ENCODE data around the gene LRGUK.
"Not testable (repeated sequence)": the region's sequence is repeated elsewhere in the genome, so short reads cannot be mapped to it uniquely, and the experiment has no call there.

Gene LRGUK, protein sequence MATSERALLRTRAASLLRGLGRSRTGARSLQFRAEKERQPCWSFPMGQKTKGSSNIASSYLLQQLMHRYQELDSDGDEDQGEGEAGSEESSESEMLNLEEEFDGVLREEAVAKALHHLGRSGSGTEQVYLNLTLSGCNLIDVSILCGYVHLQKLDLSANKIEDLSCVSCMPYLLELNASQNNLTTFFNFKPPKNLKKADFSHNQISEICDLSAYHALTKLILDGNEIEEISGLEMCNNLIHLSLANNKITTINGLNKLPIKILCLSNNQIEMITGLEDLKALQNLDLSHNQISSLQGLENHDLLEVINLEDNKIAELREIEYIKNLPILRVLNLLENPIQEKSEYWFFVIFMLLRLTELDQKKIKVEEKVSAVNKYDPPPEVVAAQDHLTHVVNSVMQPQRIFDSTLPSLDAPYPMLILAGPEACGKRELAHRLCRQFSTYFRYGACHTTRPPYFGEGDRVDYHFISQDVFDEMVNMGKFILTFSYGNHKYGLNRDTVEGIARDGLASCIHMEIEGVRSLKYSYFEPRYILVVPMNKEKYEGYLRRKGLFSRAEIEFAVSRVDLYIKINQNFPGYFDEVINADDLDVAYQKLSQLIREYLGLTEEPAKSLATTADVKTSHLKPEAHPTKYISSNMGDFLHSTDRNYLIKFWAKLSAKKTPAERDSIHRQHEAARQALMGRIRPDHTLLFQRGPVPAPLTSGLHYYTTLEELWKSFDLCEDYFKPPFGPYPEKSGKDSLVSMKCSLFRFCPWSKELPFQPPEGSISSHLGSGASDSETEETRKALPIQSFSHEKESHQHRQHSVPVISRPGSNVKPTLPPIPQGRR

DNA sequence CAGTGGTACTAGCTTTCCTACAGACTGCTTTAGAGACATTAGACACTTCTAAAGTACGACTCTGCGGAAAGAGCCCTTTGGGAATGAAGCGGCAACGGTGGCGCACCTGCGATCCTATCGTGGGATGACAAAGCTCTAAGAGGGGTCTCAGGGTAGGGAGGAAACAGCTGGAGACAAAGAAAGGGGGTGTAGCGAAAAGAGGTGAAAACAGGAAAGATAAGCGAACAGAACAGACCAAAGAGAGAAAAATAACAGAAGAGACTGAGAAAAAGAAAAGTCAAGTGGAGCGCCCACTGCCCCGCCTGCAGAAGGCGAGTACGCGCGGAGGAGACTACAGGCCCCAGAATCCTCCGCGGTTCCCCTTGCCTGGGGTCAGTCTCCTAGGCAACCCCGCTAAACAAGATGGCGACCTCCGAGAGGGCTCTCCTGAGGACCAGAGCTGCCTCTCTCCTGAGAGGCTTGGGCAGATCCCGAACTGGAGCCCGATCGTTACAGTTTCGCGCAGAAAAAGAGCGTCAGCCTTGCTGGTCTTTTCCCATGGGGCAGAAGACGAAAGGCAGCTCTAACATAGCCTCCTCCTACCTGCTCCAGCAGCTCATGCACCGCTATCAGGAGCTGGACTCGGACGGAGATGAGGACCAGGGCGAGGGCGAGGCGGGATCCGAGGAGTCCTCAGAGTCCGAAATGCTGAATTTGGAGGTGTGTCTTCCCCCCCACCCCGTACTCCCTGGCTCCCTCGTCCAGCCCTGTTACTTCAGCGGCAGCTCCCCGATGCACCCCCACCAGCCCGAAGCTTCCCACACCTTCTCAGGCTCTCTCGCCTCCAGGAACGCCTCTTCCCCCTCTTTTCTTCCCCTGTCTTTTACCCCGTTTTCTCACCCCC, at the start of gene LRGUK:
Gene LRGUK (plus strand): TSS at position 375 of the 883 bp plus-strand sequence. CDS start 28 bp downstream, at position 403.
- DNase-seq = peak; percentile 70

DNA sequence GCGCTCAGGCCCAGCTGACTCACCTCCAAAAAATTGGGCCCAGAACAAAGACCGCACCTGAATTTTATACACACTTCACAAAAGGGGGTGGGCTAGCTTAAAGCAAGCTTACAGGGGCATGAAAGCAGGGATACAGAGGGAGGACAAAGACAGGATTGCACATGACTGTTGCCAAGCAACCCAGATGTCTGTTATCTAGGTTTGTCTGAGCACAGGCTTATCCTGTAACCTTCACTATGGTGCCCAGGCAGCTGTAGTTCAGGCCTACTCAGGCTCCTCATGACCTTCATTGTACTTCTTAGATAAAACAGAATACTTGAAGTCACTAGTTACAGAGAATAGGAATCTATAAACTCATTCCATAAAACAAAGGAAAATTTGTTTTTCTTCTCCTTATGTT, 49.6 kb upstream of the LRGUK start:
- not testable (repeated sequence) for DNase-seq

DNA sequence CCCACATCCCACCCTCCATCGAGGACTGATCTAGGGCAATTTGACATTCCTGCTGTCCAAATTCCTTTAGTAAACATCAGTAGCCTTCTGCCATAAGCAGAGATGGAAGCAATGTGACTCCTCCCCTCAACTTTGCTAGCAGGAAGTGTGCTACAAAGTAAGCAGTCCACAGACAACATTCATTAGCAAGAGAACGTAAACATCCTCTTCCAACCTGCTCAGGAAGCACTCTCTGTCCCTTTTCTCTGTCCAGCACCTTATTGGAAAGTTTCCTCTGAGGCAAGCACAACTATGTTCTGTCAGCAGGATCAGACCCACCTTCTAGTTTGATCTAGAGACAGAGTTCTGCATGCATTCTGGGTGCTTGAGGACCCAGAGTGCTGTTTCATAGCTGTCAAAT, 48.1 kb upstream of the LRGUK start:
- no peak for DNase-seq

DNA sequence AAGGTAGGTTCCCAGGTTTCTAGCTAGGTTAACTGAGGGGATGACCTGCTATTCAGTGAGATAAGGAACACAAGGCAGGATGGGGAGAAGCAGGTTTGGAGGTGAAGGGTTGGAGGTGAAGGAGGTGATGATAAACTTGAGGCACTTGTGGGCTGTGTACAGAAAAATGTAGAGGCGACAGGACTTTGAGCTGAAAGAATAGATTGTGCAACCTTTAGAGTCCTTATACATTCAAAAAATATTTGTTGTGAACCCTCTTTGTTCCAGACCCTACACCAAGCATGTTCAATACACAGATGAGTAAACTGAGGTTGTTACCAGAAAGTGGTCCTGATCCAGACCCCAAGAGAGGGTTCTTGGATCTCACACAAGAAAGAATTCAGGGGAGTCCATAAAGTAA, 45.4 kb upstream of the LRGUK start:
- DNase-seq = no peak

DNA sequence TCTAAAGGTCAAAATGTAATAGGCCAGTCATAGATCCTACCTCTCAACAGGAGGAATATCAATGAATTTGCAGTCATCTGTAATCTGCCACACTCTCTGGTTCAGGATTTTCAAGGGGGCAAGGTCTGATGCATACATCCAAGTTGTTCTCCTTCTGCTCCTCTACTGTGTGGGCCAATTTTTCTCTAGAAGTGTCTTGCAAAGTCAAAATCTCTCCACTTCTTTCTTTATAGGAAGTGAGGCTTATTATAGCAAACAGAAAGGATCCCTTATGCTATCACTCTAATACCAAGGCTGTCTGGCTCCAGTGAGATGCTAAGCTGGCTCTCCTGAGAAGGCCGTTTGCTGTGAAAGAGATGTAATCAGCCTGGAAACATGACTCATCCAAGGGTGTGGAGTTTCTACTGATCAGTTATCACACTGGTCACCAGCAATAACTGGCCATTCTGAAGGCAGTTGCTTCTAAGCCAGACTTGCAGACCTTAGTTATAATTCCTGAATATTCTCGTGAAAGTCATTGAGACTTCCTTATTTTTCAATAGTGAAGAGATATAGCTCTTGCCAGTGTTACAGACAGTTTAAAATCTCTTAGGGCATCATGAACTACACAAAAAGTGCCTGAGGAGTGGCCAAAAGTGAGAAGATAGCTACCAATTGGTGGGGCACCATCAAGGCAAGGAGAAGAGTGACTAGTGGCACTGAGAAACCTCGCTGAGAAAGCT, 43.2 kb upstream of the LRGUK start:
- DNase-seq = no peak

DNA sequence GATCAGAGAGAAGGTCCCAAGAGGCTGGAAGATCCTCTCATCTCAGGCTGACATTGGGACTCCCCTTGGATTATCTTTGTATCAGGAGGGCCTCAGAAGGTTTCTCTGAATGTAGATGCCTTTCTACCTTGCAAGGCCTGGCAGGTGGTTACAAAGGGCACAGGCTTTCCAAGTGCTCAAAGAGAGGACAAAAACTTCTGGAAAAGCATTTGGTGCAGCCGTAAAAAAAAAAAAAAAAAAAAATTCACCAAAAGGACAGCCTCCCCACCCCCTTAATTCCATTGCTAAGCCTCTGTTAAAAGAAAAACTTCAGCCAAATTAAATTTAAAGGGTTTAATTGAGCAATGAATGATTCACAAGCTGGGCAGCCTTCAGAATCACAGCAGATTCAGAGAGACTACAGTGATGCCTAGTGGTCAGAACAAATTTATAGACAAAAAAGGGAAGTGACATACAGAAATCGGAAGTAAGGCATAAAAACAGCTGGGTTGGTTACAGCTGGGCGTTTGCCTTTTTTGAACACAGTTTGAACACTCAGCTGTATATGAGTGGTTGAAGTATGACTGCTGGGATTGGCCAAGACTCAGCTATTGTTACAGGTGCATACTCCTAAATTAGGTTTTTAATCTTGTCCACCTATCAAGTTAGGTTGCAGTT, 42.5 kb upstream of the LRGUK start:
- no peak for DNase-seq

DNA sequence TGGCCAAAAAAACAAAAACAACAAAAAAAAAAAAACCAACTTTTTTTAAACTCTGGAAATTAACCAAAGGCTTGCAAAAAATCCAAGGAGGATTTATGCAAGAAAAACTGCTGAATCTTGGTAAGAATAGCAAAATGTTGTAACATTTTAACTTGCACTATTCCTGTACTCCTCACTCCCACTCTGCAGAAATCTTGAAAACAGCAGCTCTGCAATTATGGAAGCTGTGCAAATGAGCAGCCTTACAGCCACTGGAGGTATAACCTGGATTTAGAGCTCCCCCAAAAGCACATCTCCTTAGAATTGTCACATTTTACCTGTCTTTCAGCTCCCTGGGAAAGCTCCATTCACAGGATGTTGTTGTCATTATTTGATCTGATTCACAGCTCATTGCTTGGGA, 41.8 kb upstream of the LRGUK start:
- no peak for DNase-seq

DNA sequence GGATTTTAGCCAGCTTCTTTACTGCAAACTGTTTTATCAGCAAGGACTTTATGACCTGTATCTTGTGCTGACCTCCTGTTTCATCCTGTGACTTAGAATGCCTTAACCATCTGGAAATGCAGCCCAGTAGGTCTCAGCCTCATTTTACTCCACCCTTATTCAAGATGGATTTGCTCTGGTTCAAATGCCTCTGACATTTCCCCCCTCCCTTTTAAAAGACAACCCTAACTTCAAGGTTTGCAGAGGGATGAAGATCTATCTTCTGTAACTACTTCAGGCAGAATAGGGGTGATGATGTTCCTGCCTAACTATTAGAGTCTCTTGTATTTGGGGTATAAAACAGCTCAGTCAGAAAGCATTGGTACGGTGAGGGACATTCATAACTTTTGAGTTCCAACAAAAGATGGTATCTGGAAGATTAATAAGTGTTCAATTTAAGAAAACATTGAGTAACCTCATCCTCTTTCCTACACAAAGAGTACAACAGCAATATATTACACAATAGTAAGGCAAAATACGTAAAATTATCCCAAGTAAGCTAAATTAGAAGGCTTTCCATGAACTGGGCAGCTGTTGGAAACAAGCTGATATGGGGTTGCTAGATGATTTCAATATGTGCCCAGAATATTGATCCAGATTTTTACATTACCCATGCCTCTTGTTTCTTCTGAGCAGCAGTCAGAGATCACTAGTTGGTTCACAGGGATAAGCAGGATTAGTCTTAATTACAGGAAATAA, 40.0 kb upstream of the LRGUK start:
- DNase-seq = no peak

DNA sequence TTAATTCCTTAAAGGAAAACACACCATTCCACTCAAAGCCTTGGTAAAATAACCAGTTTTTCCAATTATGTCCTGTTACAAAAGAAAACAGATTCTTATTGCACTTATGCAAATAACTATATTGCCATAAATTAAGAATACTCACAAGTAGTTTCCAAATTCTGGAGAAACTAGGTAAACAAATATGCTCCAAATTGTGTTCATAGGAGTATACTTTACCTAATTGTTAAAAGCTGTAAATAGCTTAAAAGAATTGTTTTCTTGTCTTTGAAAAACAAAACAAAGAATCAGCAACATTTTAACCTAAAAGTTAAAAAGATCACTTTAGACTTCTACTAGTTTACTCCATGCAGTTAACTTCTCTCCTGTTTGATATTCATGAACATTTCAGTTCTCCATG, 38.9 kb upstream of the LRGUK start:
- DNase-seq = no peak

DNA sequence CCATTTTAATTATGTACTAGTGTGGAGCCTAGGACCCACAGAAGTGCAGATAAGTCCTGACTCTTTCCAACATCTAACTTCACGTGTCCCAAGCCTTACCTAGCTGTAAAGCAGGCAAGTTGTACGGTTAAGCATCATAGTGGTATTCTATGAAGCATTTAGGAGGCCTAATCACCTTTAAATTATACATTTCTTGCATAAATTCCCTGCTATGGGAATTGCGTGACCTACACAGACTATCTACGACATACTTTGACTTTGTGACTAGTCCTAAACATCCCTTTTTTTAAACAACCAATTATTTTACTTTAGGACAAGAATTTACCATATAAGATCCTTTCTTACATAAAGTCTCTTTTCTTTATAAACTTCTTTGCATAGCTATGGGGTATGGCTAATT, 37.7 kb upstream of the LRGUK start:
- DNase-seq = no peak

DNA sequence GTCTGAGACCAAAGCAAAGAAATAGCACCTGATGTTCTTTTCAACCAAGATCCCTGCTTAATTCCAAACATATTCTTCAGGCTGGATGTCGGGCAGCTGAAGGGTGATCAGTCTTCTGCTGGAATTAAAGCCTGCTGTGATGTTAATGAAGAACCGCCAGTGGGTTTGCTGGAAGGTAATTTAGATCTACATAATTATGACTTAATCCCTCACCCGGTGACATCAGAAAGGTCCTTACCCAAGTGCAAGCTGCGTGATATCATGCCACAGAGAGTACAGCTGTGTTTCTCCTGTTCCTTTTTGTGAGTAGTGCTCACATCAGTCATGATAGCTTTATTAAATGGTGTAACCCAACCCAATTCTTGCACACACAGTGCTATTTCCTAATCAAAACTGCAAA, 29.1 kb upstream of the LRGUK start:
- DNase-seq = no peak

DNA sequence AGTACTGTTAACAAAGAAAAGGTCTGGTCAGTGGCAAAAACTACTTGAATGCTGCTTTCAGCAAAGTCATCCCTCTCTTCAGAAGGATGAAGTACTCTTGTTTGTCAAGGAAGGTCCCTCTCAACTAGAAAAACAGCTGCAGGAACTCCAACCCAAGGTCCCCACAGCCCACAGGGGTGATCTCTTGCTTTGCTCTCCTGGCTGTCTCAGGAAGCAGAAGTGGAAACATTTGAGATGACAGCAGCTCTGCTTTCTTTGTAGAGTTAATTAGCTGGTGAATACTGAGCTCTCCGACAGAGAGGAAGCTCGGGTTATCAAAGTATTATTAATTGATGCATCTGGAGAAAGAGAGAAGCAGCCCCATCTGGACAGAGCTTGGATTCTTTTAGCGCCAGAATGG, 25.4 kb upstream of the LRGUK start:
- no peak for DNase-seq

DNA sequence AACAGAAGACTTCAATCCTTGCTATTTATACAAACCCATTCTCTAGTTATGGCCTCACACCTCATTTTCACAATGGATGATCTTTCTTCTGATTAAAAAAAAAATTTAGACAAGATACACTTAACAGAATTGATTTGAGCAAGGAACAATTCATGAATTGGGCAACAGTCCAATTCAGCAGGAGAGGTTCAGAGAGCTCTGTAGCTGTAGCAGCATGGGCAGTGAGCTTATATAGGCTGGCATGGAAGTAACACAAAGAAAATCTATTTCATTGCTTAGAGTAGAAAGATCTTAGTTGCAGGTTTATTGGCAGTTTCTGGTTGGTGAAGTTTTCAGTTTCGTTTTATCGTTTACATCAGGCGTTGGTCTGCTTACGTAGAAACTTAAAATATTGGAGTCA, 23.0 kb upstream of the LRGUK start:
- no peak for DNase-seq

DNA sequence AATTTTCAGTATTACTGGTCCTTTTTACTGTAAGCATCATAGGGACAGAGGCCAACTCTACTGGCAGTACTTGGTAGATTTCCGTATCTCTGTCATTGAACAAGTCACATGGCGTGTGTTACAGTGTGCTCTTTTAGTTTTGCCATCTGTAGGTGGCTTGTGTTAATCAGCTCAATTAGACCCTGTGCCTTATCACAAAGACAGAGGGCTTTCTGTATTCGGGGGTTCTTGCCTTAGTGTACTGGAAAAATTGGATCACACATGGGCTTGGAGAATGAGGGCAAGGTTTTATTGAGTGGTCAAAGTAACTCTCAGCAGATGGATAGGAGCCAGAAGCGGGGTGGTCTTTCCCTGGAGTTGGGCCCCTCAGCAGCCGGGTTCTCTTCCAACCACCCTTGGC, 21.3 kb upstream of the LRGUK start:
- DNase-seq = no peak

DNA sequence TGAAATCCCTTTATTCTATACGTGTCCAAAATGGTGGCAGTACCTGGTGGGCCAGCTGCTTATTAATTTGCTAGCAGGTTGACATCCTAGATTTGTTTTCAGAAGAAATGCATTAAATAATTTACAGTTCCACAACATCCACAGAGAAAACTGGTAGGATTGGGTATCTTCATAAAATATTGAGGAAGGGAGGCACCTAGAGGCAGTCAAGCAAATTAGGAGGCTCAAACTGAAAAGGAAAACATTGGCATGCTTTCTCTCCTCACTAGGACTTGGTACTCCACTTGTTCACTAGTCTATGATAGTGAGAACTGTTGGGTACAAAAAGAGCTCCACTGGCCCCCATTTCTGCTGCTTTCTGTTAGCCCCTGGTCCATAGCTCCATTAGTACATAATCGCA, 18.3 kb upstream of the LRGUK start:
- DNase-seq = no peak

DNA sequence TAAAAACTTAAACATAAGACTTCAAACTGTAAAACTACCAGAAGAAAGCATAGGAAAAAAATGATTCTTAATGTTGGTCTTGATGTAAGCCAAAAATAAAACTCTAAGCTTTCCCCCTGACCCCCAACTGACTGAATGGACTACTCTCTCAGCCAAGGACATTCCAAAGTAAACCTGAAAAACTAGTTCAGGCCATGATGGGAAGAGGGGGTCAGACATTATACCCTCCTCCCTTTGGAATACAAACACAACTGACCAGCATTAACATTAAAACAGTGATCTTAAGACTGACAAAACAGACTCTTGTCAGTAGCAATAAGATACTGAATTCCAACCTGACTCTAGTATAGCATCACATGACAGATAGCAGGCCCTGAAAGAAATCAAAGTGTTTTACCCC, 13.5 kb upstream of the LRGUK start:
- no peak for DNase-seq

DNA sequence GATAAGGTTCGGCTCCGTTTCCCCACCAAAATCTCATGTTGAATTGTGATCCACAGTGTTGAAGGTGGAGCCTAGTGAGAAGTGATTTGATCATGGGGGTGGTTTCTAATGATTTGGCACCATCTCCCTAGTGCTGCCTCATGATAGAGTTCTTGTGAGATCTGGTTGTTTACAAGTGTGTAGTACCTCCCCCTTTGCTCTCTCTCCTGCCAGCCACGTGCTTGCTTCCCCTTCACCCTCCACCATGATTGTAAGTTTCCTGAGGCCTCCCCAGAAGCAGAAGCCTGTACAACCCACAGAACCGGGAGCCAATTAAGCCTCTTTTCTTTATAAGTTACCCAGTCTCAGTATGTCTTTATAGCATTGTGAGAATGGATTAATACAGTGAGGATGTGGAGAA, 12.1 kb upstream of the LRGUK start:
- DNase-seq = no peak

DNA sequence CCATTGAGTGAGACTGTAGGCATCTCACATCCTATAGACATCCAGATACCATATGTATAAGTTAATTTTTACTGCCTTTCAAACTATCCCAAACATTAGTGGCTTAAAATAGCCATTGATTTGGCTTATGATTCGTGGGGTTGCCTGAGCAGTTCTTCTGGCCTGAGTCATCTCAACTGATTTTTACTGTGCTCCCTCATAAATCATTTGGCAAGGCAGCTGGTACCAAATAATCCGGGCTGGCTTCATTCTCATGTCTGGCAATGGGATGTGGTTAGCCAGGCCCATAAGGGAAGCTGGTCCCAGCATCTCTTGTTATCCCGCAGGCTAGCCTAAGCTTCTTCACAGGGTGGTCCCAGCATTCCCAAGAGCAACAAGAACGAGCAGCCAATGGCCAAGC, 6.7 kb upstream of the LRGUK start:
- no peak for DNase-seq

DNA sequence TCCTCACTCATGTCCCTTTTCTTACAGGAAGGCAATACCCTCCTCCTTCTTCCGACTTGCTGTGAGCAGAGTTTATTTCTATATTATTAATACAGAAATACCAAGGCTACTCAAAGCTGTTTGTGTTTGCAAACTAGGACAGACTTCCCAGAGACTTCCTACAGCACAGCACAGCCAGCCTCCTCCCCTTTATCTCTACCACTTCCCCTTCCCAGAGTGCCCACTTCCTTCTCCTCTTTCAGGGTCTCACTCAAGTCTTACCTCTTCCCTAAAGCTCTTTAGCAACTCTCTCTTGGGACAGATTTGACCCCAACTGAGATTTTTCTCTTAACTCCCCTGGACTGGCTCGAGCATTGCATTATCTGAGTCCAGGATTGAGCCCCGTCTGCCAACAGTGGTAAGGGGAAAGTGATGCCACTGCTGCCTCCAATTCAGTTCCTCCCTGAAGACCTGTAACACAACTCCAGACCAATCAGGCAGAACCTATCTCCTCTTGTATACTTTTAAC, 5.5 kb upstream of the LRGUK start:
- DNase-seq = no peak

DNA sequence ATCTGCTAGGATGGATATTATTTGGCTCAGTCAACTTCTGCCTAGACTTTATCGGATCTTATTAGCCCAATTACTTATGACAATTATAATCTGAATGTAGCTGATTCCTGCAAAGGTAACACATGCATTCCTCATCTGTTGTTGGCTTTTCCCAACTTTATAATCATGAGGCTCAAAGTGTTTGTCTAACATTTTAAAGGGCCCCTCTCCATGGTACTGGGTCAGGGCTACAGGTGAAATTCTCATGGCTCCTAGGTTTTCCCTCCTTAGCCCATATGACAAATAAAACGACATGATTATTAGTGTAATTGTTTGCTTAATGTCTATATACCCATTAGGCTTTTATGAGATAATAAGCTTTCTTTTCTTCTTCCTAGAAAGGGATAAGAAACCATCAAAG, 4.2 kb upstream of the LRGUK start:
- DNase-seq = no peak

DNA sequence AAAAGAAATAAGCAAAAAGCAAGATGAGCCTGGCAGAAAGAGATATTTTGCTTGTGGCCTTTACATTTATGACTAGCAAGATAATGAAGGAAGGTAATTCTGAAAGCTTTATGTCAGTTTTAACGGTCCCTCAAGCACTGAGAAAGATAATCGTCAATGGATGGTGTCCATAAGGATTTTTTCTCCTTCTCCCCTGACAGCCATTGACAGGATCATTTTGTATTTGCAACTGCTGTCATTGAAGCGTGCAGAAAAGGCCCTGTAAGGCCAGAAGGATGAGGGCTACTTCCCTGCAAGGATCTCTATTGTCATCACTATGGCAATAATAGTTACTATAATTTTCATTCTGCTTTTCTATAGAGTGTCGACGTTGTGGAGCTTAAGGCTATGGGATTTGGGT, 994 bp upstream of the LRGUK start:
- no peak for DNase-seq
